ENCODE results near the gene PSMB8. TPM values are rescaled to one million over a fixed set of nuclear protein-coding genes. Genes with fewer than 3 reads are reported as not detected.

The PSMB8 gene
- total RNA-seq, 1 experiment from 2014 or later: 123 TPM

DNA sequence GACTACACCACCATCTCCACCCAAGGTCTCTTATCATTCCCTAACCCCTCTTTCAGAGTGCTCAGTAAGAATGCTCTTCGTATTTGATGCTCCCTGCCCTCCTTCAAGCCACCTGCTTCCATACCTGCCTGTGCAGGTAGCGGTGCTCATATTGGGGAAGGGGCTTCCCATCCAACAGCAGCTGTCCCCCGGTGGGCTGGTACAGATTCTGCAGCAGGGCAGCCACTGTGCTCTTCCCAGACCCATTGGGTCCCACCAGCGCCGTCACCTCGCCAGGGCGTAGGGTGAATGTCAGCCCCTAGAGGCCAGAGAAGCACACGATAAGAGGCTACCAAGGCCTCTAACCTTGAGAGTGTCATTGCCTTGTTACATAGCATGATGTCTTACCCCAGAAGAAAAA is 3.9 kb upstream of the PSMB8 start:
- H3K4me1 Mint-ChIP-seq (ENCODE audit: low read depth, unreplicated experiment): peaks cover 29% of the 10 kb centered on the region
- no peak for DNase-seq
- BruUV-seq (replicated peaks): no TSS peak
- peaks cover 50% of the 10 kb centered on the region for H3K36me3 Mint-ChIP-seq (ENCODE audit: insufficient read depth, unreplicated experiment)
- H3K4me3 Mint-ChIP-seq (ENCODE audit: low read depth, unreplicated experiment): no peak overlapping the region
- intact Hi-C loops (cut with micrococcal nuclease; ENCODE audit: unreplicated experiment): no loop called here
- H3K27me3 Mint-ChIP-seq (ENCODE audit: unreplicated experiment): no peaks in the 10 kb centered on the region
- CTCF ChIA-PET: no interaction called here
- H3K27ac Mint-ChIP-seq (ENCODE audit: unreplicated experiment): no peak overlapping the region
- TF ChIP-seq CTCF (IDR thresholded peaks at IDR 0.05; ENCODE audit: unreplicated experiment): no peak
- no peaks in the 10 kb centered on the region for H3K9me3 Mint-ChIP-seq (ENCODE audit: low read depth, unreplicated experiment)

DNA sequence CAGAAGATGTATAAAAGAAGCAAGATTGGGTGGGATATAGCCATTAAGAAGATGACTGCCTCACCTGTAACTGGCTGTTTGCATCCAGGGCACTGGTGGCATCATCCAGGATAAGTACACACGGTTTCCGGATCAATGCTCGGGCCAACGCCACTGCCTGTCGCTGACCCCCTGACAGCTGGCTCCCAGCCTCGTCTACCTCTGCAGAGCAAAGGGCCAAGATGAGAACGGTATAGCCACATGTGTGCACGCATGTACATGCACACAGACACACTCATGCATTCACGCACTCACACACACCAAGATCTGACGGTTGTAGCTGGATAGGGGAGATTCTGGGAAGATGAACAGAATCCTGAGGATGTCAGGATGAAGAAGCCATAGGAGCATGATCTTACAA is 3.2 kb upstream of the PSMB8 start:
- intact Hi-C loops (cut with micrococcal nuclease; ENCODE audit: unreplicated experiment): no loop called here
- H3K36me3 Mint-ChIP-seq (ENCODE audit: insufficient read depth, unreplicated experiment): peaks cover 44% of the 10 kb centered on the region
- TF ChIP-seq CTCF (IDR thresholded peaks at IDR 0.05; ENCODE audit: unreplicated experiment): no peak
- no TSS peak for BruUV-seq (replicated peaks)
- H3K27ac Mint-ChIP-seq (ENCODE audit: unreplicated experiment): no peak overlapping the region
- H3K4me3 Mint-ChIP-seq (ENCODE audit: low read depth, unreplicated experiment): no peak overlapping the region
- CTCF ChIA-PET: no interaction called here
- no peaks in the 10 kb centered on the region for H3K27me3 Mint-ChIP-seq (ENCODE audit: unreplicated experiment)
- no peaks in the 10 kb centered on the region for H3K9me3 Mint-ChIP-seq (ENCODE audit: low read depth, unreplicated experiment)
- DNase-seq: no peak
- H3K4me1 Mint-ChIP-seq (ENCODE audit: low read depth, unreplicated experiment): peaks cover 30% of the 10 kb centered on the region

GRCh38 chr6:32845384-32845884 is 1.6 kb upstream of the PSMB8 start:
- BruUV-seq (replicated peaks): no TSS peak
- Mint-ChIP-seq H3K9me3 (ENCODE audit: low read depth, unreplicated experiment) (no peaks in the 10 kb centered on the region), H3K4me3 (ENCODE audit: low read depth, unreplicated experiment) (no peak overlapping the region), H3K27me3 (ENCODE audit: unreplicated experiment) (no peaks in the 10 kb centered on the region), H3K36me3 (ENCODE audit: insufficient read depth, unreplicated experiment) (peaks cover 55% of the 10 kb centered on the region), H3K4me1 (ENCODE audit: low read depth, unreplicated experiment) (peaks cover 26% of the 10 kb centered on the region), H3K27ac (ENCODE audit: unreplicated experiment) (no peak overlapping the region)
- TF ChIP-seq CTCF (IDR thresholded peaks at IDR 0.05; ENCODE audit: unreplicated experiment): no peak
- CTCF ChIA-PET: interaction anchor here (0.5 to 3.1 kb wide), 6 partner anchors 9 to 234 kb away, joined by 3 to 25 read pairs (median 8); partner anchors contain the start of genes PSMB9 and TAP1
- no peak for DNase-seq
- intact Hi-C loops (cut with micrococcal nuclease; ENCODE audit: unreplicated experiment): no loop called here

DNA sequence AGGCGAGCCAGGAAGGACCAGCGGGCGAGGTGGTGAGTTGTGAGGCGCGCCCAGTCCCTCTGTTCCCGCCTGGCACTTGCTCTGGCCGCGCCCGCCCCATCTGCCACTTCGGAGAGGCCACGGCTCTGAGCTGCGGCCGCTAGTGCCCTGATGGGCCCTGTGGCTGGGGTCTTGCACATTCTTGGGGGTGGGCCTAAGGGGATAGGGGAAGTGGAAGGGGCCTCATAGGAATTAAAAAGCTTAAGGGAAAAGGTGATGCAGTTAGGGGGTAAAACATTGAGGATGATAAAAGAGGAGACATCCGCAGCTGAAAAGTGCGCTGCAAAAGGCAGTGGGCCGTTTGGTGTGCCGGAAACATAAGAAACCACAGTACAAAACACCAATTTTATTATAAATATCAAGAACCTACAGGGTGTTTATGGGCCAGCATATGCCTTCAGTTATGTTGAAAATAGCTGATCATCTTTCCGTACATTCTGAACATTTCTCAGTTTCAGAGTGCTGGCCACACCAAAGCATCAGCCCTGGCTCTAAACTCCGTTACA is 1.1 kb upstream of the PSMB8 start:
- H3K27me3 Mint-ChIP-seq (ENCODE audit: unreplicated experiment): no peaks in the 10 kb centered on the region
- intact Hi-C loops (cut with micrococcal nuclease; ENCODE audit: unreplicated experiment): no loop called here

More for the DNA sequence above, 1.1 kb upstream of the PSMB8 start:
- no peak for TF ChIP-seq CTCF (IDR thresholded peaks at IDR 0.05; ENCODE audit: unreplicated experiment)
- H3K9me3 Mint-ChIP-seq (ENCODE audit: low read depth, unreplicated experiment): no peaks in the 10 kb centered on the region
- no peak for DNase-seq
- BruUV-seq (replicated peaks): no TSS peak
- CTCF ChIA-PET: interaction anchor here (0.6 to 3.1 kb wide), 5 partner anchors 9 to 473 kb away, joined by 4 to 25 read pairs (median 9); partner anchors contain the start of genes PSMB9, TAP1 and ZBTB22
- peaks cover 55% of the 10 kb centered on the region for H3K36me3 Mint-ChIP-seq (ENCODE audit: insufficient read depth, unreplicated experiment)
- peak overlapping the region; percentile 96 for H3K4me3 Mint-ChIP-seq (ENCODE audit: low read depth, unreplicated experiment)
- H3K27ac Mint-ChIP-seq (ENCODE audit: unreplicated experiment): peak overlapping the region; percentile 84
- peaks cover 26% of the 10 kb centered on the region for H3K4me1 Mint-ChIP-seq (ENCODE audit: low read depth, unreplicated experiment)
